Stimulated activated CD4-positive, alpha-beta T cell treated with anti-CD3 and anti-CD28 coated beads, Interleukin-15, amount 100 ng/mL, for 48 hours (primary cell): ENCODE measurements around the gene MVB12B.

Experiments used
- DNase-seq, 2 donors: peaks; one replicate each; pipeline ENCODE4 v3.0.0-alpha.2; 2020; ENCODE audit warnings: low read depth in 2 of 2

Gene MVB12B

GRCh38 chr9:126517833-126518356 is 191.3 kb downstream of the MVB12B start:
- no peak for DNase-seq

DNA sequence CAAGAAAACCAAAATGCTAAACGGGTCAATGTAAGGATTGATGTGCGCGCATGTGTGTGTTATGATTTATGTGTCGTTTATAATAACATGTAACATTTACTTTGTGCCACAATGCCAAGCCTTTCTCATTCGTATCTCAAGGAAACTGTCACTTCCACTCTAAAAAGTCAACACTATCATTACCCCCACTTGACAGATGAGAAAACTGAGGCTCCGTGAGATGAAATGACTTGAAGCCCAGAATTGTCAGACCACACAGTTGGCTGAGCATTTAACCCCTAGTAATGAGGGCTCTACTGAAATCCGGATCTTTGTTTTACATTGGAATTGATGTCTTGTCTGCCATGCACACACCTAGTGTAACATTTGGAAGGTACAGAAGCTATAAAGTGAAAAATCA is 192.1 kb downstream of the MVB12B start:
- no peak for DNase-seq

DNA sequence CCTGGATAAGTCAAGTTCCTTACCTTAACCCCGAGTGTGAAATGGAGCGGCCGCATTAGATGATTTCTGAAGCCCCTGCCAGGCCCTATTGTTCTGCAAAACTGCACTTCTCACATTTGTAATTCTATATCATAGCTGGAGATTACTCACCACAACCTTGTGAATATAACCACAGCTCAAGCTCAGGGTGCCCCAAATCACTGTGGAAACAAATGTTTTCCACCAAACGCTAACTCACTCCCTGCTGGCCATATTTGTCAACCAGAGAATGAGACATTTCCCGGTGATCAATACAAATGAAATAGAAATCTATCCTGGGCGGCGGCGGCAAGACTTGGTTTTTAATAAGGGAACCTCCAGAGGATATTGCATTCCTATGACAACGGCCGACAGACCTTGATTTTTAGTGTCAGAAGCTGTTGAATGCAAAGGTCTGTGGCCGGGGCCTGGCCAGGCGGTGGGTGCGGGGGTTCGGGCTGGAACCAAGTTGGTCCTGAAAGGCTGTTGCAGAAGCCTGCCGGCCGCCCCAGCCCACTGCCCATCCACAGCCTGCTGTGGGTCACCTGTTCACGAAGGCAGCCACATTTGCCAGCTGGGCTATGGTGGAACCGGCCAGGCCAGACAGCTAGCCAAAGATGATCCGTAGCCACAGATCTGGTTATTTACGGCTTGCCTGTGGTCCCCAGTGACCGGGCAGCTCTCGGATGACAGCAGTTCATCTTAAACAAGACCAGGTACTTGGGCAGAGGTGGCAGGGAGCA is 193.2 kb downstream of the MVB12B start:
- DNase-seq, result no peak

- no peak for DNase-seq
Observed at GRCh38 chr9:126520453-126520852, 193.8 kb downstream of the MVB12B start.

GRCh38 chr9:126521089-126521488 is 194.5 kb downstream of the MVB12B start:
- DNase-seq, result no peak

- DNase-seq, result no peak
Observed at GRCh38 chr9:126521551-126521950, 194.9 kb downstream of the MVB12B start.

- no peak for DNase-seq
Observed at GRCh38 chr9:126521976-126522590, 195.5 kb downstream of the MVB12B start.

DNA sequence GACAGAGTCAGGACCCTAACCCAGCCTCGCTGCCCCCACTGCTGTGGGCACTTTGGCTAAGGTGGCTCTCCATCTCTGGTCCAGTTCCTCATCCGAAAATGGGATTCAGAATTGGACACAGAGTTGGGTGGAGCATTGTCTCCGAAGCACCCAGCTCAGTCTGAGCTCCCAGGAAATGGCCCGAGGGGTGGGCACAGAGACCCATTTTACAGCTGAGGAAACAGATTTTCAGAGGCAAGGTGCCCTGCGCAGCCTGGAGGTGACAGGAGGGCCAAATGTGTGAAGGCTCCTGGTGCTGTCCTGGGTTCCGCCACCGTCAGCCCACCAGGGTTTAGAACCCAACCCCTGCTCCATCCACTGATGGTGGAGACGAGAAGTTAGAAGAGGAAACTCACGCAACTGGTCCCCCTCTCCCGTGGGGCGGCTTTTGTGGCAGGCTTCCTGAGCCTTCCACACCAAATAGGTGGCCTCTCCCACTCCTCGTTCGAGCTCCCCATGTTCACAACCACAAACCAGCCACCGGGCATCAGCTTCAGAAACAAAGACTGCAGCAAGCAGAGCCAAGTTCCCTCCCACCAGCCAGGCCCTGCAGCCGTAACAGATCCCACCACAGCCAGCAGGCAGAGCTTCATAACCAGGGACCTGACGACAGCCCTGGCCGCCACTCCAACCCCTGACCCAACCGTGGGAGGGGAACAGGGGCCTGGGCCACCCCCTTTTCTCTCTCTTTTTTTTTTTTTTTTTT is 196.2 kb downstream of the MVB12B start:
- DNase-seq, result no peak

DNA sequence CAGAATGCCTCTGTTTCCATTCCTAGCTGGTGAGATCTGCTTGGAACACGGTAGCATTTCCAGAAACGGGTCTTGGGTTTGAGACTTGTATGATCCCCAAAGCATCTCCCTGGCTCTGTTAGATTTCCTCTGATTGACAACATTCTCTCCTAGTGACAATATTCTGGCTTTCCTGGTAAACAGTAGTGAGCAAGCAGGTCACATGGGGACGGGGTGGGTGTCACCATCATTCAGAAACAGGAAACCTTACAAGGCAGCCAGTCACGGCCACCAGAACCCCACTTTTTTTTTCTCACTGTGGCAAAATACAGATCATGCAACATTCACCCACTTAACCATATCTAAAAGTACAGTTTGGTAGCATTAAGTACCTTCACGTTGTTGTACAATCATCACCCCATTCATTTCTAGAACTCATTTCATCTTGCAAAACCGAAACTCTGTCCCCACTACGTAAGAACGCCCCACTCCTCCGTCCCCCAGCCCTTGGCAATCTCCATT is 197.0 kb downstream of the MVB12B start:
- DNase-seq, result peak in 1 of 2 donors; percentile 30

DNA sequence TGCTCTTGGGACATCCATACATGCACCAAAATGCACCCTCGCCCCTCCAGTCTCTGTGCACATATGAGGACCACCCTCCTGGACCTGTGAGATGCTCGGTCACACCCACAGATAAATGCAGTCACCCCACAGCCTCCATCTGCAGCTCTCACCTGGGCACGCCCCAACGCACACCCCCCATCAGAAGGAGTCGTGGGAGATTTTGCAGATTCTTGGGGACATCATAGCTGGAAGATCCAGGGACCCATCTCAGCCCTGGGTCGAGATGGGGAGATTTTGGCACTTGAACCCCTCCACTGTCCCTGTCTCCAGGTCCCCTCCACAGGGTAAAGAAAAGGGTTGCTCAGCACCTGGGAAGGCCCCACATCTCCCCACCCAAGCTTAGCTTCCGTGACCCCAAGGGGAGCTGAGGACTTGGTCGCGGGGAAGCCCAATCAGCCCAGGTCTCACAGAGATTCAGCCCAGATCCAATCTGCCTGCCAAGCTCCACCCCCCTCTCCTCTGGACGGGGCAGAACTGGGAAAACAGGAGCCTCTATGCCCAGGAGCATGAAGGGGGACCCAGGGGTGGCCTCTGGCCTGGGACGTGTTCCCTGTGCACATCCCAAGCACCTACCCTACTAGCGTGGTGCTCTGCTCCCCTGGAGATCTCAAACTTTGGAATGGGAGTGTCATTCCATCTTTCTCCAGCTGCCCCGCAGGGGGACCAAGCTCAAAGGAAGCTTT is 197.9 kb downstream of the MVB12B start:
- DNase-seq, result no peak

DNA sequence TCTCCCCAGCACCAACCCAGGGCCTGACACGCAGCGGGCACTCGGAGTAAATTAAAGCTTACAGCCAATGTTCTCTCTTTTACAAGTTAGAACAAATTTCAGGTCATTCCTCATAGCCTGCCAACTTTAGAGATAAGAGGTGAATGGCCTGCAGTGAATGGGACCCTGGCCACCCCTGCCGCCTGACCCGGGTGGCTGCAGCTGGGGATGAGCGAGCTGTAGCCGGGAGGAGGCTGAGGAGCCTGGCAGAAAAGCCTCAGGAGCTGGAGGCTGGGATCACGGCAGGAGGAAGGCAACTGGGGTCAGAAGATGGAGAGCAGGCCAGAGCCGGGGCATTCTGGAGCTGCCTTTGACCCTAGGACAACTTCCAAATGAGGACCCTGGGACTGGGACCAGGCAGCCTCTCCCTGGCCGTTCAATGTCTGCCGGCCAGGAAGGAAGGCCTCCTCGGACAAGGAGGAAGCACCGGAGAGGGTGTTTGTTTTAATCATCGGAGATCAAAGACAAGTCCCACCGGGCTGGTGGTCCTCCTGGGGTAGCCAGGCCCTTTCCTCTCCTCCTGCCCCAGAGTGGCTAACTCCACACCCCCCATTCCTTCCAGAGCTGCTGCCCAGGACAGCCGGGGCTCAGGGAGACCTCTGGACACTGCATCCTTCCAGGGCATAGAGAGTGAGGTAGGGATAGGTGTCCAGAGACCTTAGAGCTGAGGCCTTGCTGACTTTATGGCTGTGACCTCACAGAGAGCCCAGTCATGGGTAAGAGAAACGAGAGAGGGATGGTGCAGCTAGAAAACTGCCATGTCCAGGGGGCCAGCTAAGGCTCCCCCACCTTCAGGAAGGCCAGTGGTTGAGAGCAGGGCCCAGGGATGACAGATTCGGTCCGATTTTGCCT is 199.8 kb downstream of the MVB12B start:
- DNase-seq, result no peak

- no peak for DNase-seq
Observed at GRCh38 chr9:126527109-126527825, 200.6 kb downstream of the MVB12B start.

DNA sequence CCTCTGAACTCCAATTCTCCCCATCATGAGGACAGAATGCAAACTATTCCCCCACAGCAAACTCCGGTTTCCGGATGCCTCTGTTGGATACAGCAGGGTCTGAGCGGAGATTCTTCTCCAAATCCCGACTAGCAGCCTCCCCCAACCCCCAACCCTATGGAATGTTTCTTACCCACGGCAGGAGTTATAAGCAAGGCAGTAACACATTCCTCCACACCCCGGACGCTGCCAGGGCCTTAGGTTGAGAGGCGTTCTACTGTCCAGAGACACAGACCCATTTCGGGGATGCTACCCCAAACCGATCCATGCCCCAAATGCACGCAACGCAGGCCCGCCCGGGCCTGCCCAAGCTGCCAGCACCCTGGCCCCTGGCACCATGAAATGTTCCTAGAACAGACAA is 201.5 kb downstream of the MVB12B start:
- no peak for DNase-seq

GRCh38 chr9:126528915-126529314 is 202.3 kb downstream of the MVB12B start:
- no peak for DNase-seq

DNA sequence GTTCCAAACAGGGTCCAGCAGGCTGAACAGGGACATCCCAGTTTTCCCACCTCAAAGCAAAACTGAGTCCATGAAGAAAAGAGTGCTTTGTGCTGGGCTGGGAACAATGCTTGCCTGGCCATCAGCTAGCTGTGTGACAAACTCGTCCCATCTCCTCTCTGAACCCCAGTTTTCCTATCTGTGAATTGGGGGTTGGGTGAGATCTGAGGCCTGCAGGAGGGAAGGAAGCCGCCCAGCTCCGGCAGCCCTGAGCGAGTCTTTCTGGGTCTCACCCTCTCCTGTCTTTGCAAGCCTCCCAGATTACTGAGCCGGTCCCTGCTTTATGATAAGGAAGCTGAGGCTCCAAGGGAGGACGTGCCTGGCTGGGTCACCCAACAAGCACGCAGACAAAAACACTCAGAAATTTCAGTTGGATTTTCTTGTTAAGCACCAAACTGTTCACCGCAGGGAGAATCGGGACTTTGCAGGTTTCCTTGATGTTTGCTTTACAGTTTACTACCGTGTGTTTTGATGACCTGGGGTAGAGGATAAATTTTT is 204.5 kb downstream of the MVB12B start:
- no peak for DNase-seq

DNA sequence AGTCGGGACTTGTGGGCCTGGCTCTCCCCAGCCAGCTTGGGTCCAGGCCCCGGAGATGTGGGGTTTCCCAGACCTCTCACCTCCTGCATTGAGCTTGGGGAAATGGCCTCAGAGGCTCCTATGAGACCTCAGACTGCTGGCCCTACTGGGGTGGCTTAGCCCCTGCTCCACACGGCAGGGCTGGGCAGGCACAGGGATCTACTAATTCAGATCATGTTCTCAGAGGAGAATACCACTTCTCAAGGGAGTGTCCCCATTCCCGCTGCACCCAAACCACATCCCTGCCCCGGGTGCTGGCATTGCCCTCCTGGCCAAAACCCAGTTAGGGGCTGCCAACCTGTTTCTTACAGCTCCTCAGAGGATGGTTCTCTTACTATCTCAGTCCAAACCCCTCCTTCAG is 205.0 kb downstream of the MVB12B start:
- no peak for DNase-seq

GRCh38 chr9:126532019-126532462 is 205.4 kb downstream of the MVB12B start:
- no peak for DNase-seq

DNA sequence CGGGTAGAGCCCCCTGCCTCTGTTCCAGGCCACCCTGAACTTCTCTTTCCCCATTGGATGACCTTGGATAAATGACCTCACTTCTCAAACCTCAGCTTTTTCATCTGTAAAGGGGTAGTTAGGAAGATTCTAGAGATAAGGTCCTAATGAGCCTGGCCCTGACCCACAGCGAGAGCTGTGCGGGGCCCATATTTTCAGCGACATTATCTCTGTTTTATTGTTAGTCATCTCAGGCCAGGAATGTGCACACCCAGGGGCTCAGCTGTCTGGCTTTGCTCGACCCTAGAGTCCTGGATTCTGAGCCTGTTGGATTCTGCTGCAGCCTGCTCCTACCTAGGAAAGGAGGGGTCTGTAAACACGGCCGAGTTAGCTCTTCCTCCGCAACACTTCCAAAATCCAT is 205.9 kb downstream of the MVB12B start:
- no peak for DNase-seq
